ENCODE measurements around the gene KLHDC4.

- TF ChIP-seq CTCF (IDR thresholded peaks at IDR 0.05) (no peak), POLR2A (IDR thresholded peaks at IDR 0.05) (no peak)
These were observed 91.4 kb downstream of the KLHDC4 start for GRCh38 chr16:87674419-87674818.
